H1 (cell line): ENCODE measurements around the gene HCAR2. TPM values are rescaled to one million over a fixed set of nuclear protein-coding genes. Genes with fewer than 3 reads are reported as not detected.

Source experiments
- CTCF ChIA-PET: fragments of 300-600 bp; sonication (Branson Sonifier 250); formaldehyde crosslinking; loops from one replicate; lab custom pipeline; 2021; ENCODE audit not compliant: partially characterized antibody; lab: Charles Lee
- POLR2A ChIA-PET: fragments of 300-600 bp; sonication (Branson Sonifier 250); formaldehyde crosslinking; loops from one replicate; lab custom pipeline; 2021; ENCODE audit warnings: inconsistent platforms; ENCODE audit not compliant: partially characterized antibody; lab: Charles Lee
- DNase-seq, 2 experiments: peaks; one replicate each; pipeline versions ENCODE4 v3.0.0 to v3.0.0-alpha.2; 2010 to 2022; ENCODE audit warnings: low spot score in 2 of 2, low read depth in 1 of 2, mixed read lengths in 1 of 2
- FAIRE-seq: peaks from 2 replicates; lab custom pipeline; 2011; peaks lifted over from hg19 to GRCh38; lab: Jason Lieb, UNC
- H2AFZ ChIP-seq: 2 replicates; pipeline ENCODE4 v1.8.1; 2012; ENCODE audit warnings: low read length, inconsistent platforms
- H2AK5ac ChIP-seq: 2 replicates; pipeline ENCODE4 v1.6.1; 2013; ENCODE audit warnings: low read depth, low read length
- H2BK120ac ChIP-seq: replicated peaks from 2 replicates; pipeline ENCODE3; 2013; ENCODE audit warnings: low read depth, low read length, inconsistent platforms
- H2BK12ac ChIP-seq: 2 replicates; pipeline ENCODE4 v1.6.1; 2013; ENCODE audit warnings: low read depth, low read length
- H2BK15ac ChIP-seq: 2 replicates; pipeline ENCODE4 v1.6.1; 2013; ENCODE audit warnings: low read length
- H2BK20ac ChIP-seq: 2 replicates; pipeline ENCODE4 v1.6.1; 2013; ENCODE audit warnings: low read length
- H2BK5ac ChIP-seq: 2 replicates; pipeline ENCODE4 v1.6.1; 2013; ENCODE audit warnings: low read depth, low read length
- H3K14ac ChIP-seq: 2 replicates; pipeline ENCODE4 v1.6.1; 2013; ENCODE audit warnings: inconsistent platforms; ENCODE audit not compliant: insufficient read length
- H3K18ac ChIP-seq: 2 replicates; pipeline ENCODE4 v1.6.1; 2013; ENCODE audit warnings: low read length; ENCODE audit errors: extremely low read depth
- H3K23ac ChIP-seq: 2 replicates; pipeline ENCODE4 v1.6.1; 2013; ENCODE audit warnings: inconsistent platforms; ENCODE audit not compliant: insufficient read length
- H3K23me2 ChIP-seq: 2 replicates; pipeline ENCODE4 v1.6.1; 2013; ENCODE audit warnings: low read depth, low read length
- H3K27ac ChIP-seq: 2 replicates; pipeline ENCODE4 v1.6.1; 2011; ENCODE audit warnings: low read depth, low read length, inconsistent platforms
- H3K27me3 ChIP-seq, 4 experiments: replicated peaks in 1 of 4; 1 replicate in 1 of 4; 2 replicates in 3 of 4; pipeline versions ENCODE4 v1.6.1 to v1.8.1; 2011 to 2013; ENCODE audit warnings: low read length in 3 of 4, mild to moderate bottlenecking in 3 of 4, inconsistent platforms in 2 of 4, mixed read lengths in 2 of 4, moderate library complexity in 1 of 4; ENCODE audit not compliant: control insufficient read depth in 3 of 4, insufficient read depth in 3 of 4; ENCODE audit errors: extremely low read depth in 1 of 4
- H3K36me3 ChIP-seq, 4 experiments: 2 replicates each; pipeline versions ENCODE4 v1.6.1 to v1.8.1; 2011 to 2013; ENCODE audit warnings: mild to moderate bottlenecking in 4 of 4, low read length in 3 of 4, moderate library complexity in 2 of 4, control low read depth in 1 of 4, inconsistent platforms in 1 of 4; ENCODE audit not compliant: insufficient read depth in 4 of 4, control insufficient read depth in 2 of 4
- H3K4ac ChIP-seq: replicated peaks from 2 replicates; pipeline ENCODE3; 2013; ENCODE audit warnings: low read length, low read depth, mixed read lengths, inconsistent platforms; ENCODE audit not compliant: insufficient read length
- H3K4me1 ChIP-seq, 4 experiments: replicated peaks in 1 of 4; 1 replicate in 1 of 4; 2 replicates in 3 of 4; pipeline versions ENCODE4 v1.6.1 to v1.8.1; 2011 to 2013; ENCODE audit warnings: low read length in 3 of 4, inconsistent platforms in 2 of 4, mixed read lengths in 1 of 4; ENCODE audit not compliant: insufficient read depth in 4 of 4, control insufficient read depth in 3 of 4
- H3K4me2 ChIP-seq, 2 experiments: 2 replicates each; pipeline versions ENCODE4 v1.6.1 to v1.8.1; 2011 to 2013; ENCODE audit warnings: low read depth in 2 of 2, low read length in 2 of 2, control low read depth in 1 of 2, inconsistent platforms in 1 of 2, mild to moderate bottlenecking in 1 of 2; ENCODE audit not compliant: insufficient read depth in 1 of 2
- H3K4me3 ChIP-seq, 4 experiments: fragments of 200-600, 300-600 bp in 1 of 4; sonication (generic), shearing (Covaris generic), sonication (Bioruptor Twin) in 1 of 4; 2 replicates each; pipeline versions ENCODE4 v1.5.1 to v1.8.1; 2011 to 2016; ENCODE audit warnings: low read length in 4 of 4, low read depth in 3 of 4, control low read depth in 2 of 4, inconsistent platforms in 2 of 4, mild to moderate bottlenecking in 2 of 4, mixed read lengths in 1 of 4, moderate library complexity in 1 of 4; ENCODE audit not compliant: insufficient read depth in 2 of 4; ENCODE audit errors: extremely low read depth in 1 of 4
- H3K56ac ChIP-seq: replicated peaks from 2 replicates; pipeline ENCODE3; 2013; ENCODE audit warnings: low read depth, mild to moderate bottlenecking, mixed read lengths, low read length, inconsistent platforms; ENCODE audit not compliant: insufficient read length
- H3K79me1 ChIP-seq: 2 replicates; pipeline ENCODE4 v1.6.1; 2013; ENCODE audit warnings: low read depth, low read length, control low read depth
- H3K79me2 ChIP-seq, 2 experiments: 2 replicates each; pipeline versions ENCODE4 v1.6.1 to v1.8.1; 2012 to 2013; ENCODE audit warnings: low read length in 2 of 2, mild to moderate bottlenecking in 2 of 2, inconsistent platforms in 1 of 2; ENCODE audit not compliant: insufficient read depth in 2 of 2, control insufficient read depth in 1 of 2
- H3K9ac ChIP-seq, 4 experiments: replicated peaks in 1 of 4; 1 replicate in 1 of 4; 2 replicates in 3 of 4; pipeline versions ENCODE4 v1.6.1 to v1.8.1; 2011 to 2013; ENCODE audit warnings: low read depth in 3 of 4, low read length in 3 of 4, control low read depth in 2 of 4, mild to moderate bottlenecking in 2 of 4, moderate library complexity in 2 of 4, inconsistent platforms in 1 of 4; ENCODE audit errors: extremely low read depth in 1 of 4
- H3K9me3 ChIP-seq, 2 experiments: 2 replicates each; pipeline versions ENCODE4 v1.6.1 to v1.8.1; 2012 to 2013; ENCODE audit warnings: mild to moderate bottlenecking in 2 of 2, moderate library complexity in 2 of 2, control low read depth in 1 of 2, inconsistent platforms in 1 of 2, low read depth in 1 of 2, low read length in 1 of 2, mixed read lengths in 1 of 2; ENCODE audit not compliant: insufficient read depth in 2 of 2
- H4K20me1 ChIP-seq, 2 experiments: replicated peaks in 1 of 2; 2 replicates each; pipeline versions ENCODE3 to v1.8.1; 2011 to 2013; ENCODE audit warnings: inconsistent platforms in 2 of 2, low read length in 2 of 2, mild to moderate bottlenecking in 1 of 2; ENCODE audit not compliant: insufficient read depth in 2 of 2, control insufficient read depth in 1 of 2
- H4K5ac ChIP-seq: 2 replicates; pipeline ENCODE4 v1.6.1; 2013; ENCODE audit warnings: low read length, low read depth, mixed read lengths, inconsistent platforms; ENCODE audit not compliant: insufficient read length
- H4K8ac ChIP-seq: 2 replicates; pipeline ENCODE4 v1.8.0; 2013; ENCODE audit warnings: mild to moderate bottlenecking, moderate library complexity, low read length, inconsistent platforms; ENCODE audit not compliant: insufficient read depth; ENCODE audit errors: extremely low read depth
- H4K91ac ChIP-seq: replicated peaks from 2 replicates; pipeline ENCODE3; 2013; ENCODE audit warnings: low read length, mixed read lengths, inconsistent platforms; ENCODE audit not compliant: insufficient read length
- JUND ChIP-seq: IDR thresholded peaks from 2 replicates; pipeline ENCODE4 v1.6.1; 2011; ENCODE audit warnings: mild to moderate bottlenecking, improper control_type of control experiment, low read length
- SIRT6 ChIP-seq: IDR thresholded peaks from one replicate; pipeline ENCODE4 v1.7.1; 2012; ENCODE audit warnings: low read length, inconsistent platforms
- WGBS, 2 experiments: shearing (Covaris generic) in 1 of 2; methylation state at CpG; one replicate each; pipeline versions ENCODE4 v1.1.6 to v1.1.7; 2013 to 2015; ENCODE audit warnings: low lambda C conversion rate in 2 of 2, mixed read lengths in 2 of 2, inconsistent platforms in 1 of 2, low coverage in 1 of 2, missing lambda C conversion rate in 1 of 2; ENCODE audit not compliant: insufficient replicate concordance in 2 of 2, insufficient coverage in 1 of 2, insufficient read length in 1 of 2; ENCODE audit errors: extremely low coverage in 1 of 2, missing lambda C conversion rate in 1 of 2; 5-methylcytosine and 5-hydroxymethylcytosine counted together
- polyA plus RNA-seq, 7 experiments: library from polyadenylated mRNA; depleted of rRNA in 3 of 7; stranded (reverse) in 5 of 7; unstranded in 2 of 7; fragments of >200 nt in 5 of 7; fragments of 200-250 nt in 2 of 7; gene quantifications; 1 replicate in 5 of 7; 2 replicates in 1 of 7; 4 replicates in 1 of 7; pipeline versions ENCODE4 v1.2.1 to v1.2.3, GENCODE V29; 2011 to 2013; ENCODE audit warnings: missing spikeins in 2 of 7, mixed read lengths in 2 of 7
- total RNA-seq: library from RNA; stranded (reverse); fragmentation: NEBNext Ultra II Directional; extraction: Animal tissue kit (Norgen Biotek cat#: 25700); gene quantifications from 2 replicates; pipeline ENCODE4 v1.2.1, GENCODE V29; 2021
- TF ChIP-seq, protein P1 (sequence below): IDR thresholded peaks from 2 replicates; pipeline ENCODE4 v1.6.1; 2012; ENCODE audit warnings: inconsistent platforms

HCAR2 gene
- total and polyA plus RNA-seq, 2 of the 8 experiments (the other 6 are each of a cell fraction or from before 2014, with no cell fraction given) = not detected

GRCh38 chr12:122726080-122726558 is 23.0 kb upstream of the HCAR2 start:
- TF ChIP-seq, protein P1, sequence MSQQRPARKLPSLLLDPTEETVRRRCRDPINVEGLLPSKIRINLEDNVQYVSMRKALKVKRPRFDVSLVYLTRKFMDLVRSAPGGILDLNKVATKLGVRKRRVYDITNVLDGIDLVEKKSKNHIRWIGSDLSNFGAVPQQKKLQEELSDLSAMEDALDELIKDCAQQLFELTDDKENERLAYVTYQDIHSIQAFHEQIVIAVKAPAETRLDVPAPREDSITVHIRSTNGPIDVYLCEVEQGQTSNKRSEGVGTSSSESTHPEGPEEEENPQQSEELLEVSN = no peak
- TF ChIP-seq SIRT6 = no peak
- 0 out of 2 replicates have a peak, but pooled peaks have one; percentile 65 for TF ChIP-seq JUND
- Histone ChIP-seq H3K4me2 (0 out of 4 replicates have a peak overlapping the region, but pooled peaks of 1 of the 2 experiments have one; percentile 5), H3K36me3 (no peaks in the 10 kb centered on the region), H4K20me1 (no peaks in the 10 kb centered on the region), H3K23me2 (no peaks in the 10 kb centered on the region; the same call in 1 of the 2 replicates), H3K9ac (no peak overlapping the region), H4K8ac (no peak overlapping the region), H3K14ac (no peak overlapping the region), H3K4ac (no peak overlapping the region), H4K5ac (no peak overlapping the region), H3K18ac (no peak overlapping the region), H3K4me1 (no peaks in the 10 kb centered on the region; a peak in 1 of 7 replicates), H2BK120ac (no peak overlapping the region), H3K79me2 (no peaks in the 10 kb centered on the region), H2BK15ac (no peak overlapping the region), H3K9me3 (no peaks in the 10 kb centered on the region), H2BK5ac (no peak overlapping the region), H2AFZ (no peak overlapping the region; the same call in 1 of the 2 replicates), H2AK5ac (no peak overlapping the region), H3K56ac (no peak overlapping the region), H3K79me1 (no peaks in the 10 kb centered on the region), H4K91ac (no peak overlapping the region), H3K27me3 (no peaks in the 10 kb centered on the region; a peak in 1 of 7 replicates), H2BK12ac (no peak overlapping the region), H3K23ac (no peak overlapping the region), H3K27ac (no peak overlapping the region), H2BK20ac (no peak overlapping the region), H3K4me3 (no peak overlapping the region)
- WGBS, 2 experiments = 43% methylated on average over 5 of the region's 5 CpGs; no CpG with 5 or more reads in 1 of the 2 experiments
- peak in 1 of 2 experiments; percentile 46 for DNase-seq
- POLR2A ChIA-PET = no interaction called here
- CTCF ChIA-PET = interaction anchor here (0.6 to 1.7 kb wide), 3 partner anchors 8 to 44 kb away, joined by 3 to 7 read pairs (median 4); no protein-coding TSS in a partner anchor
- FAIRE-seq = no peak
